HepG2 (cell line): Measurements from ENCODE around the gene EPHA5. TPM values are rescaled to one million over a fixed set of nuclear protein-coding genes. Genes with fewer than 3 reads are reported as not detected.

Source experiments
- ATAC-seq: fragments of 200-7000 bp; cut with Tn5 transposase; 3 replicates; pipeline ENCODE4 v1.9.1; 2020; ENCODE audit warnings: mild to moderate bottlenecking, moderate library complexity
- BruUV-seq: library from RNA; stranded (reverse); fragments of 400-500 nt; replicated peaks from 2 replicates; lab custom pipeline; 2021; lab: Mats Ljungman, UMichigan
- CTCF ChIA-PET: fragments of 300-600 bp; formaldehyde crosslinking; extraction: SDS; loops from one replicate; lab custom pipeline; 2021; ENCODE audit warnings: low total read pairs, inconsistent platforms, low intra/inter-chr PET ratio; lab: Yijun Ruan, JAX
- POLR2A ChIA-PET: fragments of 350-600 bp; sonication (Branson Sonifier 250); formaldehyde crosslinking; loops from one replicate; lab custom pipeline; 2020; ENCODE audit warnings: antibody characterized with exemption, inconsistent platforms; lab: Yijun Ruan, JAX
- DNase-seq: peaks from one replicate; pipeline ENCODE4 v3.0.0-alpha.2; 2015; ENCODE audit warnings: low spot score
- FAIRE-seq: peaks from 3 replicates; lab custom pipeline; 2011; peaks lifted over from hg19 to GRCh38; lab: Jason Lieb, UNC
- H2AFZ ChIP-seq: one replicate; pipeline ENCODE4 v1.6.1; 2011; ENCODE audit warnings: low read length, inconsistent platforms
- H3K27ac ChIP-seq: fragments of 300-600 bp; 3 replicates; pipeline ENCODE4 v1.8.0; 2011; ENCODE audit warnings: mixed run types, mild to moderate bottlenecking, mixed read lengths, low read length, inconsistent platforms; ENCODE audit not compliant: insufficient read depth; ENCODE audit errors: extremely low read length
- H3K27me3 ChIP-seq, 2 experiments: fragments of 200-600 bp in 1 of 2; 2 replicates in 1 of 2; 3 replicates in 1 of 2; pipeline versions ENCODE4 v1.6.0 to v1.8.0; 2011; ENCODE audit warnings: low read length in 2 of 2, mild to moderate bottlenecking in 2 of 2, moderate library complexity in 2 of 2, inconsistent platforms in 1 of 2; ENCODE audit not compliant: insufficient read depth in 2 of 2, control insufficient read depth in 1 of 2
- H3K36me3 ChIP-seq, 2 experiments: fragments of 200-600 bp in 1 of 2; replicated peaks in 1 of 2; 2 replicates in 1 of 2; 3 replicates in 1 of 2; pipeline versions ENCODE4 v1.5.1 to v1.8.0; 2011; ENCODE audit warnings: low read length in 2 of 2, inconsistent platforms in 1 of 2; ENCODE audit not compliant: insufficient read depth in 2 of 2, control insufficient read depth in 1 of 2
- H3K4me1 ChIP-seq: 2 replicates; pipeline ENCODE4 v1.5.1; 2012; ENCODE audit warnings: low read length, inconsistent platforms; ENCODE audit not compliant: insufficient read depth
- H3K4me2 ChIP-seq: 2 replicates; pipeline ENCODE4 v1.6.0; 2011; ENCODE audit warnings: low read depth, low read length, inconsistent platforms
- H3K4me3 ChIP-seq, 3 experiments: fragments of 200-600 bp in 1 of 3; sonication (generic), shearing (Covaris generic) in 1 of 3; replicated peaks in 1 of 3; 2 replicates each; pipeline ENCODE4 v1.5.1; 2011 to 2016; ENCODE audit warnings: low read length in 3 of 3, inconsistent platforms in 2 of 3, low read depth in 2 of 3, mild to moderate bottlenecking in 2 of 3, control low read depth in 1 of 3, mixed read lengths in 1 of 3; ENCODE audit not compliant: insufficient read depth in 1 of 3
- H3K79me2 ChIP-seq: one replicate; pipeline ENCODE4 v1.6.1; 2011; ENCODE audit warnings: low read length, inconsistent platforms; ENCODE audit not compliant: insufficient read depth
- H3K9ac ChIP-seq: 2 replicates; pipeline ENCODE4 v1.6.0; 2011; ENCODE audit warnings: mild to moderate bottlenecking, low read depth, low read length, inconsistent platforms; ENCODE audit not compliant: insufficient read depth
- H3K9me3 ChIP-seq: 2 replicates; pipeline ENCODE4 v1.5.1; 2012; ENCODE audit warnings: mild to moderate bottlenecking, low read length
- H4K20me1 ChIP-seq: 2 replicates; pipeline ENCODE4 v1.6.0; 2011; ENCODE audit warnings: inconsistent platforms, mild to moderate bottlenecking, low read length, moderate library complexity; ENCODE audit not compliant: insufficient read depth
- FOXC1 ChIP-seq: sonication (generic); formaldehyde crosslinking; IDR thresholded peaks from 2 replicates; pipeline ENCODE4 v1.8.0; 2022; ENCODE audit warnings: mild to moderate bottlenecking, missing genetic modification reagents, borderline replicate concordance
- HDAC2 ChIP-seq: sonication (generic); formaldehyde crosslinking; IDR thresholded peaks from 2 replicates; pipeline ENCODE4 v1.4.0; 2020; ENCODE audit warnings: missing genetic modification reagents
- HNF4G ChIP-seq, 2 experiments: sonication (generic) in 1 of 2; formaldehyde crosslinking in 1 of 2; IDR thresholded peaks; 2 replicates each; pipeline versions ENCODE4 v1.4.0 to v1.6.1; 2011 to 2020; ENCODE audit warnings: borderline replicate concordance in 2 of 2, low read depth in 2 of 2, mild to moderate bottlenecking in 2 of 2, low read length in 1 of 2, missing genetic modification reagents in 1 of 2, moderate library complexity in 1 of 2
- MAFF ChIP-seq: IDR thresholded peaks from 2 replicates; pipeline ENCODE4 v1.6.1; 2011; ENCODE audit warnings: low read depth, low read length, improper control_type of control experiment
- MAFK ChIP-seq, 2 experiments: IDR thresholded peaks in 1 of 2; conservative IDR thresholded peaks in 1 of 2; 2 replicates each; pipeline ENCODE4 v1.6.1; 2011; ENCODE audit warnings: improper control_type of control experiment in 2 of 2, low read length in 2 of 2
- NAIF1 ChIP-seq: sonication (generic); formaldehyde crosslinking; IDR thresholded peaks from 2 replicates; pipeline ENCODE4 v1.5.0; 2020; ENCODE audit warnings: mild to moderate bottlenecking, missing genetic modification reagents, borderline replicate concordance
- SRSF4 ChIP-seq: fragments of 200-400 bp; formaldehyde crosslinking; IDR thresholded peaks from one replicate; pipeline ENCODE4 v1.6.1; 2018; ENCODE audit warnings: mild to moderate bottlenecking, low read depth, low read length, moderate library complexity; ENCODE audit not compliant: poor library complexity, severe bottlenecking
- ZFAT ChIP-seq: sonication (generic); formaldehyde crosslinking; conservative IDR thresholded peaks from 2 replicates; pipeline ENCODE4 v1.8.1; 2023; ENCODE audit warnings: missing genetic modification reagents, inconsistent platforms
- ZNF577 ChIP-seq: sonication (generic); formaldehyde crosslinking; IDR thresholded peaks from 2 replicates; pipeline ENCODE4 v1.4.0; 2020; ENCODE audit warnings: mild to moderate bottlenecking, low read depth, missing genetic modification reagents, borderline replicate concordance
- ZNF782 ChIP-seq: sonication (generic); formaldehyde crosslinking; IDR thresholded peaks from 2 replicates; pipeline ENCODE4 v1.4.0; 2020; ENCODE audit warnings: missing genetic modification reagents, mild to moderate bottlenecking, borderline replicate concordance
- ZNF788 ChIP-seq: sonication (generic); formaldehyde crosslinking; IDR thresholded peaks from 2 replicates; pipeline ENCODE4 v1.5.0; 2020; ENCODE audit warnings: mild to moderate bottlenecking, missing genetic modification reagents, borderline replicate concordance
- ZSCAN12 ChIP-seq: sonication (generic); formaldehyde crosslinking; IDR thresholded peaks from 2 replicates; pipeline ENCODE4 v1.9.0; 2021; ENCODE audit warnings: mild to moderate bottlenecking, missing genetic modification reagents
- WGBS: methylation state at CpG from one replicate; pipeline ENCODE4 v1.1.6; 2017; ENCODE audit warnings: low lambda C conversion rate; 5-methylcytosine and 5-hydroxymethylcytosine counted together
- in situ Hi-C: cut with HindIII; loops from 2 replicates; pipeline ENCODE4 v1.10.0; 2017; ENCODE audit warnings: low pct_unique_long_range_greater_than_20kb; ENCODE audit not compliant: extremely low pct_ligation_motif_present
- intact Hi-C: fragments of 100-400 bp; cut with micrococcal nuclease; formaldehyde crosslinking; loops from one replicate; pipeline ENCODE4 v1.10.0; 2022; ENCODE audit not compliant: unreplicated experiment
- polyA plus RNA-seq, 8 experiments: library from polyadenylated mRNA; depleted of rRNA in 3 of 8; stranded (reverse) in 7 of 8; unstranded in 1 of 8; fragments of >200 nt; fragmentation: Illumina TruSeq in 4 of 8; extraction: Trizol in 4 of 8; gene quantifications; 2 replicates each; pipeline versions ENCODE4 v1.2.1 to v1.2.3, GENCODE V29; 2011 to 2016; ENCODE audit warnings: low read depth in 4 of 8, missing spikeins in 1 of 8, mixed read lengths in 1 of 8; ENCODE audit not compliant: insufficient read depth in 1 of 8
- total RNA-seq, 5 experiments: library from RNA; depleted of rRNA; stranded (reverse); fragments of >200 nt; fragmentation: Illumina TruSeq; extraction: Trizol; gene quantifications; 2 replicates each; pipeline ENCODE4 v1.2.3, GENCODE V29; 2016; ENCODE audit warnings: low read depth in 1 of 5
- TF ChIP-seq, protein P1 (sequence below): sonication (generic); formaldehyde crosslinking; IDR thresholded peaks from 2 replicates; pipeline ENCODE4 v1.4.0; 2020; ENCODE audit warnings: mild to moderate bottlenecking, low read depth, missing genetic modification reagents

Gene EPHA5
- total and polyA plus RNA-seq, 2 of the 13 experiments (the other 11 are each of a cell fraction or from before 2014, with no cell fraction given), result not detected

DNA sequence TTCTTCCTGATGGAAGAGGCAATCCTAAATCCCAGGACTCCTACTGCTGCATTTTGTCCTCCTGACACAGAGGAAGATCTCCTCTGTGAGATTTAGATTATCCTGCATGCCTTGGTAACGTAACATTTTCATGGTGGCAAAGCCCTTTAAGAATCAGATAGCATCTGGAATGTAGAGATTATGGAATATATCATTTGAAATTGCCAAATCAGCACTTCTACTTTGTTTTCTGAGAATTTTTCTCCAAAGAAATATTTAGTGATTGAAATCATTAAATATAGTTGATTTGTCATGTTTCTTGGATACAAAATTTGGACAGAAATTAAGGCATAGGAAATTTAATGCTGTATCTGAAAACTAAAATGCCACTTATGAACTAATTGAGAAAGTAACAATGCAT, 326.9 kb downstream of the EPHA5 start:
- no peaks in the 10 kb centered on the region for H3K79me2 ChIP-seq
- H3K36me3 ChIP-seq, result no peaks in the 10 kb centered on the region
- no peaks in the 10 kb centered on the region for H3K4me1 ChIP-seq
- H3K4me3 ChIP-seq, result no peak overlapping the region
- in situ Hi-C loops, result no loop called here
- H3K27me3 ChIP-seq, result no peaks in the 10 kb centered on the region
- H4K20me1 ChIP-seq, result no peaks in the 10 kb centered on the region
- no peak overlapping the region for H3K27ac ChIP-seq
- FAIRE-seq (no peak), ATAC-seq (no peak), DNase-seq (no peak)
- ChIA-PET CTCF (no interaction called here), POLR2A (no interaction called here)
- WGBS, result 0% methylated on average over 1 of the region's 1 CpG
- intact Hi-C loops, result no loop called here
- no peak overlapping the region for H3K9ac ChIP-seq
- no peak overlapping the region for H2AFZ ChIP-seq
- TF ChIP-seq MAFK (conservative IDR thresholded peaks at IDR 0.05 in 1 of 2, IDR thresholded peaks at IDR 0.05 in 1 of 2; ENCODE audit: low read length in 2 of 2) (peak; percentile 70 to 87), FOXC1 (CRISPR knock-in tag) (no peak), ZNF782 (CRISPR knock-in tag) (no peak), SRSF4 (no peak), HDAC2 (CRISPR knock-in tag) (no peak), MAFF (peak; percentile 78), ZSCAN12 (CRISPR knock-in tag) (no peak), HNF4G (IDR thresholded peaks at IDR 0.05; ENCODE audit: borderline replicate concordance, low read depth, low read length) (no peak), HNF4G (CRISPR knock-in tag; IDR thresholded peaks at IDR 0.05; ENCODE audit: borderline replicate concordance, low read depth) (no peak), NAIF1 (CRISPR knock-in tag) (no peak), ZNF788 (CRISPR knock-in tag) (no peak), ZFAT (CRISPR knock-in tag) (no peak), ZNF577 (no peak)
- TF ChIP-seq, protein P1, sequence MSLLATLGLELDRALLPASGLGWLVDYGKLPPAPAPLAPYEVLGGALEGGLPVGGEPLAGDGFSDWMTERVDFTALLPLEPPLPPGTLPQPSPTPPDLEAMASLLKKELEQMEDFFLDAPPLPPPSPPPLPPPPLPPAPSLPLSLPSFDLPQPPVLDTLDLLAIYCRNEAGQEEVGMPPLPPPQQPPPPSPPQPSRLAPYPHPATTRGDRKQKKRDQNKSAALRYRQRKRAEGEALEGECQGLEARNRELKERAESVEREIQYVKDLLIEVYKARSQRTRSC (CRISPR knock-in tag), result no peak
- no TSS peak for BruUV-seq
- H3K4me2 ChIP-seq, result no peak overlapping the region
- no peaks in the 10 kb centered on the region for H3K9me3 ChIP-seq
